ENCODE data around the gene GAK. TPM values are rescaled to one million over a fixed set of nuclear protein-coding genes. Genes with fewer than 3 reads are reported as not detected.

Gene GAK
- total and polyA plus RNA-seq, 2 of the 13 experiments (the other 11 are each of a cell fraction or from before 2014, with no cell fraction given) = 17.5 to 44.3 TPM

GRCh38 chr4:972651-973424 is 40.7 kb upstream of the GAK start (continued):
- TF ChIP-seq ZNF781 (CRISPR knock-in tag; IDR thresholded peaks at IDR 0.05; ENCODE audit: borderline replicate concordance, not compliant biosample characterization) (no peak), GTF2F1 (IDR thresholded peaks at IDR 0.05; ENCODE audit: low read length) (no peak), ZNF891 (CRISPR knock-in tag; IDR thresholded peaks at IDR 0.05) (0 out of 2 replicates have a peak, but pooled peaks have one; percentile 28), KMT2B (CRISPR knock-in tag; IDR thresholded peaks at IDR 0.05) (no peak), ZNF605 (CRISPR knock-in tag; IDR thresholded peaks at IDR 0.05) (0 out of 2 replicates have a peak, but pooled peaks have one; percentile 33), ZNF589 (CRISPR knock-in tag; conservative IDR thresholded peaks at IDR 0.05) (no peak), ATF1 (CRISPR knock-in tag; IDR thresholded peaks at IDR 0.05) (no peak), ZNF30 (CRISPR knock-in tag; IDR thresholded peaks at IDR 0.05) (no peak), EED (CRISPR knock-in tag; IDR thresholded peaks at IDR 0.05) (peak; percentile 63; the same call in 1 of the 2 replicates), HMGA1 (CRISPR knock-in tag; conservative IDR thresholded peaks at IDR 0.05) (no peak), NPAS2 (CRISPR knock-in tag; IDR thresholded peaks at IDR 0.05; ENCODE audit: borderline replicate concordance) (no peak), NCOR1 (IDR thresholded peaks at IDR 0.05; ENCODE audit: borderline replicate concordance, low read length) (no peak), CBX5 (CRISPR knock-in tag; IDR thresholded peaks at IDR 0.05; ENCODE audit: borderline replicate concordance) (no peak), HDAC1 (CRISPR knock-in tag; IDR thresholded peaks at IDR 0.05) (0 out of 2 replicates have a peak, but pooled peaks have one; percentile 24)
- TF ChIP-seq, protein P1, sequence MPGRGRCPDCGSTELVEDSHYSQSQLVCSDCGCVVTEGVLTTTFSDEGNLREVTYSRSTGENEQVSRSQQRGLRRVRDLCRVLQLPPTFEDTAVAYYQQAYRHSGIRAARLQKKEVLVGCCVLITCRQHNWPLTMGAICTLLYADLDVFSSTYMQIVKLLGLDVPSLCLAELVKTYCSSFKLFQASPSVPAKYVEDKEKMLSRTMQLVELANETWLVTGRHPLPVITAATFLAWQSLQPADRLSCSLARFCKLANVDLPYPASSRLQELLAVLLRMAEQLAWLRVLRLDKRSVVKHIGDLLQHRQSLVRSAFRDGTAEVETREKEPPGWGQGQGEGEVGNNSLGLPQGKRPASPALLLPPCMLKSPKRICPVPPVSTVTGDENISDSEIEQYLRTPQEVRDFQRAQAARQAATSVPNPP (CRISPR knock-in tag; IDR thresholded peaks at IDR 0.05) = no peak
- TF ChIP-seq, protein P2, sequence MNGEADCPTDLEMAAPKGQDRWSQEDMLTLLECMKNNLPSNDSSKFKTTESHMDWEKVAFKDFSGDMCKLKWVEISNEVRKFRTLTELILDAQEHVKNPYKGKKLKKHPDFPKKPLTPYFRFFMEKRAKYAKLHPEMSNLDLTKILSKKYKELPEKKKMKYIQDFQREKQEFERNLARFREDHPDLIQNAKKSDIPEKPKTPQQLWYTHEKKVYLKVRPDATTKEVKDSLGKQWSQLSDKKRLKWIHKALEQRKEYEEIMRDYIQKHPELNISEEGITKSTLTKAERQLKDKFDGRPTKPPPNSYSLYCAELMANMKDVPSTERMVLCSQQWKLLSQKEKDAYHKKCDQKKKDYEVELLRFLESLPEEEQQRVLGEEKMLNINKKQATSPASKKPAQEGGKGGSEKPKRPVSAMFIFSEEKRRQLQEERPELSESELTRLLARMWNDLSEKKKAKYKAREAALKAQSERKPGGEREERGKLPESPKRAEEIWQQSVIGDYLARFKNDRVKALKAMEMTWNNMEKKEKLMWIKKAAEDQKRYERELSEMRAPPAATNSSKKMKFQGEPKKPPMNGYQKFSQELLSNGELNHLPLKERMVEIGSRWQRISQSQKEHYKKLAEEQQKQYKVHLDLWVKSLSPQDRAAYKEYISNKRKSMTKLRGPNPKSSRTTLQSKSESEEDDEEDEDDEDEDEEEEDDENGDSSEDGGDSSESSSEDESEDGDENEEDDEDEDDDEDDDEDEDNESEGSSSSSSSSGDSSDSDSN (CRISPR knock-in tag; IDR thresholded peaks at IDR 0.05) = peak; percentile 52; the same call in 1 of the 2 replicates
- TF ChIP-seq, protein P3, sequence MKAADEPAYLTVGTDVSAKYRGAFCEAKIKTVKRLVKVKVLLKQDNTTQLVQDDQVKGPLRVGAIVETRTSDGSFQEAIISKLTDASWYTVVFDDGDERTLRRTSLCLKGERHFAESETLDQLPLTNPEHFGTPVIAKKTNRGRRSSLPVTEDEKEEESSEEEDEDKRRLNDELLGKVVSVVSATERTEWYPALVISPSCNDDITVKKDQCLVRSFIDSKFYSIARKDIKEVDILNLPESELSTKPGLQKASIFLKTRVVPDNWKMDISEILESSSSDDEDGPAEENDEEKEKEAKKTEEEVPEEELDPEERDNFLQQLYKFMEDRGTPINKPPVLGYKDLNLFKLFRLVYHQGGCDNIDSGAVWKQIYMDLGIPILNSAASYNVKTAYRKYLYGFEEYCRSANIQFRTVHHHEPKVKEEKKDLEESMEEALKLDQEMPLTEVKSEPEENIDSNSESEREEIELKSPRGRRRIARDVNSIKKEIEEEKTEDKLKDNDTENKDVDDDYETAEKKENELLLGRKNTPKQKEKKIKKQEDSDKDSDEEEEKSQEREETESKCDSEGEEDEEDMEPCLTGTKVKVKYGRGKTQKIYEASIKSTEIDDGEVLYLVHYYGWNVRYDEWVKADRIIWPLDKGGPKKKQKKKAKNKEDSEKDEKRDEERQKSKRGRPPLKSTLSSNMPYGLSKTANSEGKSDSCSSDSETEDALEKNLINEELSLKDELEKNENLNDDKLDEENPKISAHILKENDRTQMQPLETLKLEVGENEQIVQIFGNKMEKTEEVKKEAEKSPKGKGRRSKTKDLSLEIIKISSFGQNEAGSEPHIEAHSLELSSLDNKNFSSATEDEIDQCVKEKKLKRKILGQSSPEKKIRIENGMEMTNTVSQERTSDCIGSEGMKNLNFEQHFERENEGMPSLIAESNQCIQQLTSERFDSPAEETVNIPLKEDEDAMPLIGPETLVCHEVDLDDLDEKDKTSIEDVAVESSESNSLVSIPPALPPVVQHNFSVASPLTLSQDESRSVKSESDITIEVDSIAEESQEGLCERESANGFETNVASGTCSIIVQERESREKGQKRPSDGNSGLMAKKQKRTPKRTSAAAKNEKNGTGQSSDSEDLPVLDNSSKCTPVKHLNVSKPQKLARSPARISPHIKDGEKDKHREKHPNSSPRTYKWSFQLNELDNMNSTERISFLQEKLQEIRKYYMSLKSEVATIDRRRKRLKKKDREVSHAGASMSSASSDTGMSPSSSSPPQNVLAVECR (CRISPR knock-in tag; IDR thresholded peaks at IDR 0.05; ENCODE audit: borderline replicate concordance) = peak; percentile 49; the same call in 1 of the 2 replicates
- TF ChIP-seq, protein P4, sequence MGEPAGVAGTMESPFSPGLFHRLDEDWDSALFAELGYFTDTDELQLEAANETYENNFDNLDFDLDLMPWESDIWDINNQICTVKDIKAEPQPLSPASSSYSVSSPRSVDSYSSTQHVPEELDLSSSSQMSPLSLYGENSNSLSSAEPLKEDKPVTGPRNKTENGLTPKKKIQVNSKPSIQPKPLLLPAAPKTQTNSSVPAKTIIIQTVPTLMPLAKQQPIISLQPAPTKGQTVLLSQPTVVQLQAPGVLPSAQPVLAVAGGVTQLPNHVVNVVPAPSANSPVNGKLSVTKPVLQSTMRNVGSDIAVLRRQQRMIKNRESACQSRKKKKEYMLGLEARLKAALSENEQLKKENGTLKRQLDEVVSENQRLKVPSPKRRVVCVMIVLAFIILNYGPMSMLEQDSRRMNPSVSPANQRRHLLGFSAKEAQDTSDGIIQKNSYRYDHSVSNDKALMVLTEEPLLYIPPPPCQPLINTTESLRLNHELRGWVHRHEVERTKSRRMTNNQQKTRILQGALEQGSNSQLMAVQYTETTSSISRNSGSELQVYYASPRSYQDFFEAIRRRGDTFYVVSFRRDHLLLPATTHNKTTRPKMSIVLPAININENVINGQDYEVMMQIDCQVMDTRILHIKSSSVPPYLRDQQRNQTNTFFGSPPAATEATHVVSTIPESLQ (CRISPR knock-in tag; conservative IDR thresholded peaks at IDR 0.05) = no peak
- TF ChIP-seq, protein P5, sequence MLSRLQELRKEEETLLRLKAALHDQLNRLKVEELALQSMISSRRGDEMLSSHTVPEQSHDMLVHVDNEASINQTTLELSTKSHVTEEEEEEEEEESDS (CRISPR knock-in tag; IDR thresholded peaks at IDR 0.05; ENCODE audit: borderline replicate concordance) = no peak
